Measurements from ENCODE around the gene NAT14.

The NAT14 gene

GRCh38 chr19:55493052-55493644, 8.2 kb downstream of the NAT14 start:
- ATAC-seq (ENCODE audit: insufficient read depth, low read depth), result no peak
- no peak overlapping the region for H3K4me3 ChIP-seq (ENCODE audit: low read depth in 1 of 2, low read length in 2 of 2)
- H3K36me3 ChIP-seq (ENCODE audit: insufficient read depth, low read length), result no peaks in the 10 kb centered on the region
- H4K20me1 ChIP-seq (ENCODE audit: insufficient read depth, low read length), result no peaks in the 10 kb centered on the region; the same call in 1 of the 2 replicates
- H3K4me1 ChIP-seq (ENCODE audit: insufficient read depth, low read length), result no peaks in the 10 kb centered on the region
- TF ChIP-seq EZH2 (IDR thresholded peaks at IDR 0.05; ENCODE audit: borderline replicate concordance, low read depth, low read length, severe bottlenecking) (no peak), CTCF (IDR thresholded peaks at IDR 0.05; ENCODE audit: borderline replicate concordance, extremely low read depth, low read length, poor library complexity, severe bottlenecking) (no peak)
- no peak overlapping the region for H2AFZ ChIP-seq (ENCODE audit: low read depth, low read length)
- H3K9me3 ChIP-seq (ENCODE audit: insufficient read depth, low read length, severe bottlenecking), result no peaks in the 10 kb centered on the region
- DNase-seq, result no peak
- no peak overlapping the region for H3K9ac ChIP-seq (ENCODE audit: low read depth, low read length)
- no peaks in the 10 kb centered on the region for H3K27me3 ChIP-seq (ENCODE audit: insufficient read depth, low read length, poor library complexity)
- H3K79me2 ChIP-seq (ENCODE audit: insufficient read depth, low read length), result no peaks in the 10 kb centered on the region
- H3K27ac ChIP-seq (ENCODE audit: low read length), result no peak overlapping the region
- no peak overlapping the region for H3K4me2 ChIP-seq (ENCODE audit: insufficient read depth, low read length)

GRCh38 chr19:55493645-55494171, 8.7 kb downstream of the NAT14 start:
- Histone ChIP-seq H3K27ac (ENCODE audit: low read length) (no peak overlapping the region), H3K4me1 (ENCODE audit: insufficient read depth, low read length) (no peaks in the 10 kb centered on the region), H3K27me3 (ENCODE audit: insufficient read depth, low read length, poor library complexity) (no peaks in the 10 kb centered on the region), H3K4me3 (ENCODE audit: low read depth in 1 of 2, low read length in 2 of 2) (no peak overlapping the region), H4K20me1 (ENCODE audit: insufficient read depth, low read length) (no peaks in the 10 kb centered on the region; the same call in 1 of the 2 replicates), H3K79me2 (ENCODE audit: insufficient read depth, low read length) (no peaks in the 10 kb centered on the region), H3K4me2 (ENCODE audit: insufficient read depth, low read length) (no peak overlapping the region), H2AFZ (ENCODE audit: low read depth, low read length) (no peak overlapping the region), H3K9ac (ENCODE audit: low read depth, low read length) (no peak overlapping the region), H3K36me3 (ENCODE audit: insufficient read depth, low read length) (no peaks in the 10 kb centered on the region), H3K9me3 (ENCODE audit: insufficient read depth, low read length, severe bottlenecking) (no peaks in the 10 kb centered on the region)
- TF ChIP-seq CTCF (IDR thresholded peaks at IDR 0.05; ENCODE audit: borderline replicate concordance, extremely low read depth, low read length, poor library complexity, severe bottlenecking) (no peak), EZH2 (IDR thresholded peaks at IDR 0.05; ENCODE audit: borderline replicate concordance, low read depth, low read length, severe bottlenecking) (no peak)
- ATAC-seq (ENCODE audit: insufficient read depth, low read depth) (no peak), DNase-seq (no peak)

- no peaks in the 10 kb centered on the region for H3K4me1 ChIP-seq (ENCODE audit: insufficient read depth, low read length)
- H4K20me1 ChIP-seq (ENCODE audit: insufficient read depth, low read length), result no peaks in the 10 kb centered on the region; the same call in 1 of the 2 replicates
- no peak overlapping the region for H3K4me3 ChIP-seq (ENCODE audit: low read depth in 1 of 2, low read length in 2 of 2)
- ATAC-seq (ENCODE audit: insufficient read depth, low read depth) (peak; percentile 46; the same call in 2 of the 3 replicates), DNase-seq (no peak)
- no peak overlapping the region for H3K4me2 ChIP-seq (ENCODE audit: insufficient read depth, low read length)
- no peak overlapping the region for H3K27ac ChIP-seq (ENCODE audit: low read length)
- H3K9me3 ChIP-seq (ENCODE audit: insufficient read depth, low read length, severe bottlenecking), result no peaks in the 10 kb centered on the region
- no peaks in the 10 kb centered on the region for H3K27me3 ChIP-seq (ENCODE audit: insufficient read depth, low read length, poor library complexity)
- no peaks in the 10 kb centered on the region for H3K79me2 ChIP-seq (ENCODE audit: insufficient read depth, low read length)
- TF ChIP-seq CTCF (IDR thresholded peaks at IDR 0.05; ENCODE audit: borderline replicate concordance, extremely low read depth, low read length, poor library complexity, severe bottlenecking) (no peak), EZH2 (IDR thresholded peaks at IDR 0.05; ENCODE audit: borderline replicate concordance, low read depth, low read length, severe bottlenecking) (no peak)
- H3K9ac ChIP-seq (ENCODE audit: low read depth, low read length), result no peak overlapping the region
- no peak overlapping the region for H2AFZ ChIP-seq (ENCODE audit: low read depth, low read length)
- H3K36me3 ChIP-seq (ENCODE audit: insufficient read depth, low read length), result no peaks in the 10 kb centered on the region
Measured at GRCh38 chr19:55494172-55494761, 9.3 kb downstream of the NAT14 start.
